Suprapubic skin (tissue), 4 donors: ENCODE measurements around the gene CYP3A5. TPM values are rescaled to one million over a fixed set of nuclear protein-coding genes. Genes with fewer than 3 reads are reported as not detected.
"Not testable (repeated sequence)": the region's sequence is repeated elsewhere in the genome, so short reads cannot be mapped to it uniquely, and the experiment has no call there.

ENCODE experiments used
- DNase-seq, 2 donors: peaks; one replicate each; pipeline ENCODE4 v3.0.0-alpha.2; 2019; ENCODE audit warnings: low spot score in 2 of 2
- H3K27ac ChIP-seq: fragments of 200-600 bp; sonication (generic); one replicate; pipeline ENCODE4 v1.5.1; 2019
- H3K27me3 ChIP-seq: fragments of 200-600 bp; sonication (generic); one replicate; pipeline ENCODE4 v1.5.1; 2019
- H3K36me3 ChIP-seq: fragments of 200-600 bp; sonication (generic); one replicate; pipeline ENCODE4 v1.5.1; 2019
- H3K4me1 ChIP-seq: fragments of 200-600 bp; sonication (generic); one replicate; pipeline ENCODE4 v1.5.1; 2019
- H3K4me3 ChIP-seq: fragments of 200-600 bp; sonication (generic); one replicate; pipeline ENCODE4 v1.5.1; 2019; ENCODE audit warnings: mild to moderate bottlenecking
- H3K9me3 ChIP-seq: fragments of 200-600 bp; sonication (generic); one replicate; pipeline ENCODE4 v1.5.1; 2019
- EP300 ChIP-seq: sonication (generic); formaldehyde crosslinking; IDR thresholded peaks from one replicate; pipeline ENCODE4 v1.6.1; 2017; ENCODE audit warnings: antibody characterized with exemption
- POLR2A ChIP-seq, 2 donors: fragments of 450-650 bp; IDR thresholded peaks; one replicate each; pipeline ENCODE4 v1.6.1; 2017; ENCODE audit warnings: antibody characterized with exemption in 2 of 2, mild to moderate bottlenecking in 2 of 2, moderate library complexity in 2 of 2
- POLR2AphosphoS5 ChIP-seq, 3 donors: sonication (generic); formaldehyde crosslinking; IDR thresholded peaks; one replicate each; pipeline ENCODE4 v1.6.1; 2017; ENCODE audit warnings: antibody characterized with exemption in 3 of 3
- WGBS: methylation state at CpG from one replicate; pipeline ENCODE4 v1.1.5; 2018; 5-methylcytosine and 5-hydroxymethylcytosine counted together
- total RNA-seq, 4 donors: library from RNA; depleted of rRNA; stranded (reverse); fragments of >200 nt; gene quantifications; one replicate each; pipeline ENCODE4 v1.1.0, GENCODE V29; 2016
- TF ChIP-seq, protein P1 (sequence below), 2 donors: fragments of 200-600 bp in 1 of 2; fragments of 450-650 bp in 1 of 2; sonication (generic) in 1 of 2; IDR thresholded peaks; one replicate each; pipeline ENCODE4 v1.5.1; 2016 to 2019; ENCODE audit warnings: antibody characterized with exemption in 2 of 2, mild to moderate bottlenecking in 1 of 2, moderate library complexity in 1 of 2

Gene CYP3A5
- total RNA-seq, 4 donors from 2014 or later = 50.0 to 448 (median 92.1) TPM

DNA sequence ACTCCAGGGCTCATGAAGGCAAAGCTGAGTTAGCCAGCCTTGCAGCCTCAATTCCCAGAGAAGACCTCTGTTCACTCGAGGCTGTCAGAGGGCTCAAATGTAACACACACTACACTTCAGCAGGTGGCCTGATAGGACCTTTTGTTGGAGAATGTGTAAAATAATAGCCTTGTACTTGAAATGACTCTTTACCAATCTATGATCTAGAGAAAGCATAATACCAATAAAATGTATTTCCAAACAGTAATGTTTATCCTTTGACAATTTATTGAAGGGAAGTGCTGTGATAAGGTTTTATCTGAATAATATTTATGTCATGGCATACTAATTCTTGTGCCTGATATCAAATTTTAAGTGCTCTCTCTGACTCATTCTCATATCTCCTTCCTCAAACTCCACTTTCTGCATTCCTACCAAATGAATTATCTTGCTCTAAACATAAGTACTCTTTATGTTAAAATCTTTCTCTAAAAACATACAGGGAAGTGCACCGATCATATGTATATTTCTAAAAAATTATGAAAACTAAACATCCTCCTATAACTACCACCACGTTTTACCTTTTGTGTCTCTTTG is 34.3 kb upstream of the CYP3A5 start:
- WGBS = 79% methylated on average over 3 of the region's 3 CpGs
- no peak for DNase-seq

DNA sequence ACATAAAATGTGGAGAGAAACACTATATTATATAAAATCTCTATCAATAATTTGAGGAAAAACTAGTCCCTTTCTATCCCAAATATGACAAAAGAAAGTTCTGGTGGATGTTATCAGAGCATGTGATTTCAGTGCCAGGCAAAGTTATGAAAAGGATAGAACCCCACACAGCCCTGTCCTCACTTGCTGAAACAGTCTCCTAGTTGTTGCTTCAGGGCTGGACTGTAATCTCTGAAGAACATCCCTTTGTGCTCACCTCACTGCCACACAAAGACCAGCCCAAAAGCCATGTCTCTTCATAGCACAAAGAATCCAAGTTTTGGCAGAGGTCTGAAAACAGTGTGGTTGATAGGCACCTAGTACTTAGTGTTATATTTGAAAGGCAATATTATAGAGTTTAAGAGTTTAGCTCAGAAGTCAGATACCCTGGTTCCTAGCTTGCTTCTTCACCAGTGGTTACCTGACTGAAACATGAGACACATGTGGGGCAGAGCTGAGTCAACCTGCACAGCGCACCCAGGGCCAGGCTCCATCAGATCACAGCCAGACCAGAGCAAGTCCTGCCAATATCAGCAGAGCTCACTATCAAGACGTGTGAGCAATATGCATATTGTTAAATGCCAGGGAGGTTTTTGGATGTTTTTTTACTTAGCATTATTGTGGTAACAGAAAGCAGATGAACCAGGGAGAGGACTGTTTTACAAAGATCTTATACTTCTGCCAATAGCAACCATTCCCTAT is 30.2 kb upstream of the CYP3A5 start:
- no peak overlapping the region for H3K4me3 ChIP-seq
- 53% methylated on average over 2 of the region's 2 CpGs for WGBS
- no peaks in the 10 kb centered on the region for H3K36me3 ChIP-seq

More for the DNA sequence above, 34.3 kb upstream of the CYP3A5 start:
- Histone ChIP-seq H3K27ac (no peak overlapping the region), H3K36me3 (no peaks in the 10 kb centered on the region), H3K4me3 (no peak overlapping the region), H3K27me3 (no peaks in the 10 kb centered on the region), H3K9me3 (no peaks in the 10 kb centered on the region), H3K4me1 (no peaks in the 10 kb centered on the region)
- TF ChIP-seq EP300 (no peak), POLR2A (IDR thresholded peaks at IDR 0.05) (no peak), POLR2AphosphoS5 (IDR thresholded peaks at IDR 0.05) (no peak)
- TF ChIP-seq, protein P1, sequence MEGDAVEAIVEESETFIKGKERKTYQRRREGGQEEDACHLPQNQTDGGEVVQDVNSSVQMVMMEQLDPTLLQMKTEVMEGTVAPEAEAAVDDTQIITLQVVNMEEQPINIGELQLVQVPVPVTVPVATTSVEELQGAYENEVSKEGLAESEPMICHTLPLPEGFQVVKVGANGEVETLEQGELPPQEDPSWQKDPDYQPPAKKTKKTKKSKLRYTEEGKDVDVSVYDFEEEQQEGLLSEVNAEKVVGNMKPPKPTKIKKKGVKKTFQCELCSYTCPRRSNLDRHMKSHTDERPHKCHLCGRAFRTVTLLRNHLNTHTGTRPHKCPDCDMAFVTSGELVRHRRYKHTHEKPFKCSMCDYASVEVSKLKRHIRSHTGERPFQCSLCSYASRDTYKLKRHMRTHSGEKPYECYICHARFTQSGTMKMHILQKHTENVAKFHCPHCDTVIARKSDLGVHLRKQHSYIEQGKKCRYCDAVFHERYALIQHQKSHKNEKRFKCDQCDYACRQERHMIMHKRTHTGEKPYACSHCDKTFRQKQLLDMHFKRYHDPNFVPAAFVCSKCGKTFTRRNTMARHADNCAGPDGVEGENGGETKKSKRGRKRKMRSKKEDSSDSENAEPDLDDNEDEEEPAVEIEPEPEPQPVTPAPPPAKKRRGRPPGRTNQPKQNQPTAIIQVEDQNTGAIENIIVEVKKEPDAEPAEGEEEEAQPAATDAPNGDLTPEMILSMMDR (IDR thresholded peaks at IDR 0.05) = no peak

DNA sequence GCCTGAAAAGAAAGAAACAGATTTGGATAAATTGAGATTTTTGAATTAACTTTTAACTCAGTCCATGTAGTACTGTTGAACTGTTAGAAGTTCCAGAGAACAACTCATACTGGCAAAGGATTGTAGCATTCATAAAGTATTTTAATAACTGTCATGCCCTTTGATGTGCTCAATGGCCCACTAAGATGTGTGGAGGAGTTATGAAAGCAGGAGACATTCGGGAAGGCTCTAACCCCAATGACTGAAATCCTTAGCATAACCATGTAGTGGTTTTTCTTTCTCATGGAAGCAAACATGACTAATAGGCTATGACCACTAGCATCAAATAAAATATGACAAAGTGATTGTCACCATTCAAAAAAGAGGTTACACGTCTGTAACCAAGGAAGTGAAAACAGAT is 29.5 kb upstream of the CYP3A5 start:
- Histone ChIP-seq H3K9me3 (peaks cover 12% of the 10 kb centered on the region), H3K27ac (no peak overlapping the region), H3K4me3 (no peak overlapping the region), H3K4me1 (no peaks in the 10 kb centered on the region), H3K36me3 (no peaks in the 10 kb centered on the region), H3K27me3 (no peaks in the 10 kb centered on the region)
- no peak for DNase-seq
- TF ChIP-seq POLR2A (IDR thresholded peaks at IDR 0.05) (no peak), EP300 (no peak), POLR2AphosphoS5 (IDR thresholded peaks at IDR 0.05) (no peak)
- TF ChIP-seq, protein P1 (IDR thresholded peaks at IDR 0.05) = no peak
- WGBS = 89% methylated on average over 2 of the region's 2 CpGs

More for the DNA sequence above, 30.2 kb upstream of the CYP3A5 start:
- no peak for DNase-seq
- H3K27me3 ChIP-seq = no peaks in the 10 kb centered on the region
- H3K9me3 ChIP-seq = peaks cover 12% of the 10 kb centered on the region
- H3K27ac ChIP-seq = no peak overlapping the region
- TF ChIP-seq POLR2A (IDR thresholded peaks at IDR 0.05) (no peak), EP300 (no peak), POLR2AphosphoS5 (IDR thresholded peaks at IDR 0.05) (no peak)
- TF ChIP-seq, protein P1 (IDR thresholded peaks at IDR 0.05) = no peak
- no peaks in the 10 kb centered on the region for H3K4me1 ChIP-seq

DNA sequence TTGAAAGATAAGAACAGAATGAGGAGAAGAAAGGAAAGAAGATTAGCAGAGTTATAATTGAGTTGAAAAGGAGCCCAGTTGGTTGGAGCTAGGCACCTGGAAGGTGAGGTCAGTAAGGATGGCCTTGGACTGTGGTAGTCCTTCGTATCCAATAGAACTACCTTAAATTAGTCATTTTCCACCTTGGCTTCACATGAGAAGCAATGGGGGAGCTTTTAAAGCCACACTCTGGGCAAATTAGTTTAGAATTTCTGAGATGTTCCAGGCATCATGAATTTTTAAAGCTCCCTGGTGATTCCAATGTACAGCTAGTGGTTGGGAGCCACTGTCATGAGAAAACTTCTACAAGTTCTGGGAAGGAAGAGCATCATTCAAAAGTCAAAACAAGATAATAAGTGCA is 27.3 kb upstream of the CYP3A5 start:
- Histone ChIP-seq H3K9me3 (peaks cover 12% of the 10 kb centered on the region), H3K27ac (no peak overlapping the region), H3K27me3 (no peaks in the 10 kb centered on the region), H3K4me1 (no peaks in the 10 kb centered on the region), H3K4me3 (no peak overlapping the region), H3K36me3 (no peaks in the 10 kb centered on the region)
- DNase-seq = no peak
- WGBS = 57% methylated on average over 1 of the region's 1 CpG
- TF ChIP-seq EP300 = no peak
- TF ChIP-seq, protein P1 (IDR thresholded peaks at IDR 0.05) = no peak
- no peak for TF ChIP-seq POLR2A (IDR thresholded peaks at IDR 0.05)
- TF ChIP-seq POLR2AphosphoS5 (IDR thresholded peaks at IDR 0.05) = no peak

DNA sequence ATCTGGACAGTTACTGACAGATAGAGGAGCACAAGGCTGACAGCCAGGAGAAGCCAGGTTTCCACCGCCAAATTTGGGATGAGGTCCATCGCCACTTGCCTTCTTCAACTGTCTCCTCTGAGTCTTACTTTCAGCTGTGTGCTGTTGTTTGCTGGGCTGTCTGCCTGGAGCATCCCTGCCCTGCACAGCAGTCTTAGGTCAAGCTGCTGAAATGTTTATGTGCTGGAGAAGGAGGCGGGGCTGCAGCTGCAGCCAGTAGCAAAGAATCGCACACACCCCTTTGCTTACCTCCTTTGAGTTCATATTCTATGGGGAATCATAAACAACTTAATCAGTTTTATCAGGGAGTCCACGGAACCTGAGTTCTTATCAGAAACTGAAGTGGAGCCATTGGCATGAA is 20.1 kb upstream of the CYP3A5 start:
- WGBS = 37% methylated on average over 5 of the region's 5 CpGs
- peaks cover 10% of the 10 kb centered on the region for H3K4me1 ChIP-seq
- no peak for DNase-seq
- TF ChIP-seq POLR2A (IDR thresholded peaks at IDR 0.05) (no peak), EP300 (no peak), POLR2AphosphoS5 (IDR thresholded peaks at IDR 0.05) (no peak)
- TF ChIP-seq, protein P1 (IDR thresholded peaks at IDR 0.05) = no peak
- H3K27me3 ChIP-seq = no peaks in the 10 kb centered on the region
- H3K36me3 ChIP-seq = no peaks in the 10 kb centered on the region
- H3K27ac ChIP-seq = no peak overlapping the region
- no peaks in the 10 kb centered on the region for H3K9me3 ChIP-seq
- H3K4me3 ChIP-seq = no peak overlapping the region

DNA sequence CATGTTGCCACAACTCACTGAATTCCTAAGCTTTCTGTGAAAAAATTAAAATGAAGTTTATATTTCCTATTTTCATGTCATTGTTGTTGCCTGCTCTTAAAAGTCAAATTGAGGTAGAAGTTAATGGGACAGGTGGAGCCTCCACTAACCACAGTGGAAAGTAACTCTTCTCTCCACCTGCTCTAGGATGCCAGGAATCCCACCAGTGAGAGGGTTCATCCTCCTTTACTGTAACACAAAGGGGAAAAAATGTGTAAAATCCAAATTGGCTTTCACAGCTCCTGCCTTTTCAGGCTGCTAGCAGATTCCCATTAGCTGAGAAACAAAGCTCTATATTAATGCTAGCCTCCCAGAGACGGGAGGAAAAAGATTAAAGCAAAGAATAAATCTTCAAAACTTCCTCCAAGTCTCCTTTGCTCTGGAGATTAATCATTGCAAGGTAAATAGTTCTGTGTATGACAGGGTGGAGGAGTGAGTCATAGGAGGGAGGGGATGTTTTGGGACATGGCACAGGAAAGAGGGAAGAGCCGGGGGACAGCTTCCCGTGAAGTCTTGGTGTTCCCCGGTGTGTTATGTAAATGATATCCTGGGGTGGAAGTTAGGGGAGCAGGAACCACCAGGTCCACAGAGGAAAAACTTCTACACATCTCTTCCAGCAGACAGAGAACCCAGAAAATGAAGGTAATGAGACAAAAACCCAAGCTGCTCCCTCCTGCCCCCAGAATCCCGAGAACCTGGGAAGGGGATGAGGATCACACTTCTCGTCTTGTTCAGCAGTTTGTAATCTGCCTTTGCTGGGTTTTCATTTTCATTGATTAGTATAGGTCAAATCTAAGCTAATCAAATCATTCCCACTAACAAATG is 19.3 kb upstream of the CYP3A5 start:
- not testable (repeated sequence) for H3K4me3 ChIP-seq, DNase-seq, H3K9me3 ChIP-seq, H3K36me3 ChIP-seq, H3K27me3 ChIP-seq
- Histone ChIP-seq H3K4me1 (peaks cover 10% of the 10 kb centered on the region), H3K27ac (peak overlapping the region; percentile 41)
- 17% methylated on average over 6 of the region's 6 CpGs for WGBS
